Tibial nerve (tissue), 4 donors: ENCODE results near the gene TMEM266. TPM values are rescaled to one million over a fixed set of nuclear protein-coding genes. Genes with fewer than 3 reads are reported as not detected.

ENCODE experiments used
- DNase-seq, 2 donors: peaks; one replicate each; pipeline ENCODE4 v3.0.0-alpha.2; 2019; ENCODE audit warnings: low spot score in 2 of 2
- H3K27ac ChIP-seq, 4 donors: fragments of 200-600 bp; sonication (generic) in 3 of 4; one replicate each; pipeline ENCODE4 v1.5.1; 2017 to 2019; ENCODE audit warnings: mild to moderate bottlenecking in 1 of 4
- H3K27me3 ChIP-seq, 2 donors: fragments of 200-600 bp; sonication (generic) in 1 of 2; one replicate each; pipeline versions ENCODE4 v1.5.1 to v1.6.0; 2017 to 2019
- H3K36me3 ChIP-seq, 3 donors: fragments of 200-600 bp; sonication (generic); one replicate each; pipeline ENCODE4 v1.5.1; 2018 to 2019
- H3K4me1 ChIP-seq, 4 donors: fragments of 200-600 bp; sonication (generic) in 3 of 4; one replicate each; pipeline ENCODE4 v1.5.1; 2017 to 2019
- H3K4me3 ChIP-seq, 4 donors: fragments of 200-600 bp; sonication (generic) in 3 of 4; one replicate each; pipeline ENCODE4 v1.5.1; 2017 to 2019; ENCODE audit warnings: mild to moderate bottlenecking in 1 of 4, moderate library complexity in 1 of 4
- H3K9me3 ChIP-seq, 4 donors: fragments of 200-600 bp; sonication (generic) in 3 of 4; one replicate each; pipeline ENCODE4 v1.5.1; 2017 to 2019
- EP300 ChIP-seq, 2 donors: sonication (generic); formaldehyde crosslinking; IDR thresholded peaks; one replicate each; pipeline ENCODE4 v1.6.1; 2017; ENCODE audit warnings: antibody characterized with exemption in 2 of 2, mild to moderate bottlenecking in 1 of 2
- POLR2A ChIP-seq, 2 donors: fragments of 450-650 bp; IDR thresholded peaks; one replicate each; pipeline ENCODE4 v1.6.1; 2017; ENCODE audit warnings: antibody characterized with exemption in 2 of 2, mild to moderate bottlenecking in 2 of 2, moderate library complexity in 2 of 2
- WGBS, 2 donors: methylation state at CpG; one replicate each; pipeline ENCODE4 v1.1.5; 2018; 5-methylcytosine and 5-hydroxymethylcytosine counted together
- total RNA-seq, 4 donors: library from RNA; depleted of rRNA; stranded (reverse); fragments of >200 nt; gene quantifications; one replicate each; pipeline ENCODE4 v1.1.0, GENCODE V29; 2016
- TF ChIP-seq, protein P1 (sequence below), 5 experiments: fragments of 200-600 bp in 3 of 5; fragments of 450-650 bp in 2 of 5; sonication (generic) in 3 of 5; IDR thresholded peaks; one replicate each; pipeline ENCODE4 v1.5.1; 2016 to 2019; ENCODE audit warnings: antibody characterized with exemption in 5 of 5, mild to moderate bottlenecking in 3 of 5, moderate library complexity in 2 of 5

The TMEM266 gene
- total RNA-seq, 4 donors from 2014 or later, result 0.30 to 0.42 TPM; not detected in 2

- no peak overlapping the region for H3K27ac ChIP-seq
- H3K4me1 ChIP-seq, result peaks cover 0 to 4% (median 0%) of the 10 kb centered on the region in 4 donors
- H3K4me3 ChIP-seq, result no peak overlapping the region
- peaks cover 0 to 66% (median 0%) of the 10 kb centered on the region in 3 donors for H3K36me3 ChIP-seq
- H3K9me3 ChIP-seq, result no peaks in the 10 kb centered on the region
- 17 to 61% methylated on average over 4 of the region's 4 CpGs for whole genome bisulfite sequencing, 2 donors
- H3K27me3 ChIP-seq, result no peaks in the 10 kb centered on the region
- TF ChIP-seq EP300 (IDR thresholded peaks at IDR 0.05) (no peak), POLR2A (IDR thresholded peaks at IDR 0.05) (no peak)
- TF ChIP-seq, protein P1, sequence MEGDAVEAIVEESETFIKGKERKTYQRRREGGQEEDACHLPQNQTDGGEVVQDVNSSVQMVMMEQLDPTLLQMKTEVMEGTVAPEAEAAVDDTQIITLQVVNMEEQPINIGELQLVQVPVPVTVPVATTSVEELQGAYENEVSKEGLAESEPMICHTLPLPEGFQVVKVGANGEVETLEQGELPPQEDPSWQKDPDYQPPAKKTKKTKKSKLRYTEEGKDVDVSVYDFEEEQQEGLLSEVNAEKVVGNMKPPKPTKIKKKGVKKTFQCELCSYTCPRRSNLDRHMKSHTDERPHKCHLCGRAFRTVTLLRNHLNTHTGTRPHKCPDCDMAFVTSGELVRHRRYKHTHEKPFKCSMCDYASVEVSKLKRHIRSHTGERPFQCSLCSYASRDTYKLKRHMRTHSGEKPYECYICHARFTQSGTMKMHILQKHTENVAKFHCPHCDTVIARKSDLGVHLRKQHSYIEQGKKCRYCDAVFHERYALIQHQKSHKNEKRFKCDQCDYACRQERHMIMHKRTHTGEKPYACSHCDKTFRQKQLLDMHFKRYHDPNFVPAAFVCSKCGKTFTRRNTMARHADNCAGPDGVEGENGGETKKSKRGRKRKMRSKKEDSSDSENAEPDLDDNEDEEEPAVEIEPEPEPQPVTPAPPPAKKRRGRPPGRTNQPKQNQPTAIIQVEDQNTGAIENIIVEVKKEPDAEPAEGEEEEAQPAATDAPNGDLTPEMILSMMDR (IDR thresholded peaks at IDR 0.05), result no peak
- peak; percentile 32 to 53 for DNase-seq
Measured at GRCh38 chr15:76206325-76206976, 146.7 kb downstream of the TMEM266 start.

DNA sequence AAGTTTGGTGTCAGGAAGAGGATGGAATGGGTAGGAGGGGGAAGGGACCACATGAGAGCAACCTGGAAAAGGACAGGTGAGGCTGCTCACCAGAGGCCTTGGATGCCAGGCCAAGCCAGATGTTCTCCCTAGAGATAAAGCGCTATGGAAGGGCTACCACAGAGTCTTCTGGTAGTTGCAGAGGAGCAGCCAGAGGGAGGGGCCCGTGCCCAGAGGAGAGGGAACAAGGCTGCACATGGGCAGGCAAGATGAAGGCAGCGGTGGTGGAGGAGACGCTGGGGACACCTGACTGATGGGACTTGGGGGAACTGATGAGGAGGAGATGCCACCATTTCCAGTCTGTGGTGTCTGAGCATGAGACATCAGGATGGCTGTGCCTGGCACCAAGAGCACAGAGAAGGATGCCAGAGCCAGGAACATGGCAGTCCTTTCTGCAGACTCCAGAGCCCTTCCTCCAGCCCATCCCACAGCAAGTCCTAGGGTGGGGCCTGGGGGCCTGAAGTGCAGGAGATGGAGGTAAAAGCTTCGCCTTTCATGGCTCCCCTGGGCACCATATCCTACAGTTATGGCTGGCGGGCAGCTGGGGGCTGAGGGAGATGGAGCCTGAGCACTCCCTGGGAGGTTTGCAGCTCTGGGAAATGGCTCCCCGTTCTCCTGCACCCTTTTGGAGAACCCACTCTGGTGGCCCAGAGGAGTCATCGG lies 148.4 kb downstream of the TMEM266 start:
- Histone ChIP-seq H3K4me1 (peaks cover 0 to 4% (median 0%) of the 10 kb centered on the region in 4 donors), H3K27me3 (no peaks in the 10 kb centered on the region), H3K9me3 (no peaks in the 10 kb centered on the region), H3K4me3 (no peak overlapping the region), H3K27ac (no peak overlapping the region), H3K36me3 (peaks cover 0 to 84% (median 0%) of the 10 kb centered on the region in 3 donors)
- 94% methylated on average over 8 of the region's 8 CpGs for WGBS, 2 donors
- no peak for DNase-seq
- TF ChIP-seq EP300 (IDR thresholded peaks at IDR 0.05) (no peak), POLR2A (IDR thresholded peaks at IDR 0.05) (no peak)
- TF ChIP-seq, protein P1 (IDR thresholded peaks at IDR 0.05), result no peak

GRCh38 chr15:76208786-76209424 lies 149.1 kb downstream of the TMEM266 start:
- Histone ChIP-seq H3K27ac (no peak overlapping the region), H3K4me3 (no peak overlapping the region), H3K9me3 (no peaks in the 10 kb centered on the region), H3K36me3 (peaks cover 0 to 84% (median 0%) of the 10 kb centered on the region in 3 donors), H3K4me1 (peaks cover 0 to 4% (median 0%) of the 10 kb centered on the region in 4 donors), H3K27me3 (no peaks in the 10 kb centered on the region)
- DNase-seq, result no peak
- WGBS, 2 donors, result 70 to 83% methylated on average over 2 of the region's 2 CpGs
- no peak for TF ChIP-seq POLR2A (IDR thresholded peaks at IDR 0.05)
- TF ChIP-seq, protein P1 (IDR thresholded peaks at IDR 0.05), result no peak
- no peak for TF ChIP-seq EP300 (IDR thresholded peaks at IDR 0.05)

GRCh38 chr15:76209523-76209922 lies 149.7 kb downstream of the TMEM266 start:
- WGBS, 2 donors, result 100% methylated on average over 1 of the region's 1 CpG
- H3K36me3 ChIP-seq, result peaks cover 0 to 84% (median 0%) of the 10 kb centered on the region in 3 donors
- TF ChIP-seq EP300 (IDR thresholded peaks at IDR 0.05) (no peak), POLR2A (IDR thresholded peaks at IDR 0.05) (no peak)
- TF ChIP-seq, protein P1 (IDR thresholded peaks at IDR 0.05), result no peak
- no peak for DNase-seq
- peaks cover 0 to 4% (median 0%) of the 10 kb centered on the region in 4 donors for H3K4me1 ChIP-seq
- no peaks in the 10 kb centered on the region for H3K27me3 ChIP-seq
- H3K9me3 ChIP-seq, result no peaks in the 10 kb centered on the region
- H3K27ac ChIP-seq, result no peak overlapping the region
- no peak overlapping the region for H3K4me3 ChIP-seq
